CD8-positive, alpha-beta memory T cell (primary cell): ENCODE results near the gene EFHC1. TPM values are rescaled to one million over a fixed set of nuclear protein-coding genes. Genes with fewer than 3 reads are reported as not detected.

Experiments
- CTCF ChIA-PET: fragments of 350-600 bp; sonication (Branson Sonifier 250); formaldehyde crosslinking; loops from one replicate; lab custom pipeline; 2021; ENCODE audit warnings: antibody characterized with exemption; lab: Charles Lee
- POLR2A ChIA-PET: fragments of 350-600 bp; sonication (Branson Sonifier 250); formaldehyde crosslinking; loops from one replicate; lab custom pipeline; 2021; ENCODE audit warnings: antibody characterized with exemption; lab: Charles Lee
- DNase-seq, 5 donors: peaks; one replicate each; pipeline versions ENCODE4 v3.0.0 to v3.0.0-alpha.2; 2020 to 2022; ENCODE audit warnings: mixed read lengths in 1 of 5
- H3K27ac ChIP-seq: one replicate; pipeline ENCODE4 v1.7.0; 2013; ENCODE audit warnings: low read depth, mild to moderate bottlenecking, low read length, moderate library complexity
- H3K27me3 ChIP-seq: 2 replicates; pipeline ENCODE4 v1.7.0; 2013; ENCODE audit warnings: low read length, mild to moderate bottlenecking; ENCODE audit not compliant: insufficient read depth, poor library complexity, severe bottlenecking
- H3K36me3 ChIP-seq: 2 replicates; pipeline ENCODE4 v1.7.0; 2013; ENCODE audit warnings: mild to moderate bottlenecking, low read length, moderate library complexity; ENCODE audit not compliant: insufficient read depth
- H3K4me1 ChIP-seq: 2 replicates; pipeline ENCODE4 v1.7.0; 2013; ENCODE audit warnings: mild to moderate bottlenecking, low read length, moderate library complexity; ENCODE audit not compliant: insufficient read depth
- H3K4me3 ChIP-seq: 2 replicates; pipeline ENCODE4 v1.7.0; 2013; ENCODE audit warnings: mild to moderate bottlenecking, low read length
- H3K9me3 ChIP-seq: 2 replicates; pipeline ENCODE4 v1.7.0; 2013; ENCODE audit warnings: mild to moderate bottlenecking, low read length
- H3K27ac Mint-ChIP-seq, 8 donors: one replicate each; pipeline ENCODE4 v1.8.0; 2020 to 2021; ENCODE audit warnings: mixed read lengths in 8 of 8, mild to moderate bottlenecking in 6 of 8, inconsistent platforms in 3 of 8, moderate library complexity in 3 of 8
- H3K27me3 Mint-ChIP-seq, 2 donors: one replicate each; pipeline ENCODE4 v1.8.0; 2020 to 2021; ENCODE audit warnings: mixed read lengths in 2 of 2, mild to moderate bottlenecking in 1 of 2, moderate library complexity in 1 of 2
- H3K36me3 Mint-ChIP-seq, 3 donors: one replicate each; pipeline ENCODE4 v1.8.0; 2020 to 2021; ENCODE audit warnings: mixed read lengths in 3 of 3, inconsistent platforms in 1 of 3, mild to moderate bottlenecking in 1 of 3
- H3K4me1 Mint-ChIP-seq, 3 donors: one replicate each; pipeline ENCODE4 v1.8.0; 2020 to 2021; ENCODE audit warnings: mixed read lengths in 3 of 3, inconsistent platforms in 1 of 3, mild to moderate bottlenecking in 1 of 3
- H3K4me3 Mint-ChIP-seq, 7 donors: one replicate each; pipeline ENCODE4 v1.8.0; 2020 to 2021; ENCODE audit warnings: mixed read lengths in 7 of 7, mild to moderate bottlenecking in 6 of 7, moderate library complexity in 4 of 7, inconsistent platforms in 2 of 7
- H3K9me3 Mint-ChIP-seq, 5 donors: one replicate each; pipeline ENCODE4 v1.8.0; 2020 to 2022; ENCODE audit warnings: mixed read lengths in 5 of 5, mild to moderate bottlenecking in 3 of 5, moderate library complexity in 2 of 5, inconsistent platforms in 1 of 5
- polyA plus RNA-seq: library from polyadenylated mRNA; unstranded; fragments of 300-500 nt; fragmentation: Illumina TruSeq; gene quantifications from one replicate; pipeline ENCODE4 v1.2.3, GENCODE V29; 2021
- total RNA-seq, 2 experiments: library from RNA; stranded (reverse); gene quantifications; one replicate each; pipeline ENCODE4 v1.2.3, GENCODE V29; 2021

Gene EFHC1
- total and polyA plus RNA-seq, 3 experiments from 2014 or later, result 1.9 to 5.1 (median 2.6) TPM

DNA sequence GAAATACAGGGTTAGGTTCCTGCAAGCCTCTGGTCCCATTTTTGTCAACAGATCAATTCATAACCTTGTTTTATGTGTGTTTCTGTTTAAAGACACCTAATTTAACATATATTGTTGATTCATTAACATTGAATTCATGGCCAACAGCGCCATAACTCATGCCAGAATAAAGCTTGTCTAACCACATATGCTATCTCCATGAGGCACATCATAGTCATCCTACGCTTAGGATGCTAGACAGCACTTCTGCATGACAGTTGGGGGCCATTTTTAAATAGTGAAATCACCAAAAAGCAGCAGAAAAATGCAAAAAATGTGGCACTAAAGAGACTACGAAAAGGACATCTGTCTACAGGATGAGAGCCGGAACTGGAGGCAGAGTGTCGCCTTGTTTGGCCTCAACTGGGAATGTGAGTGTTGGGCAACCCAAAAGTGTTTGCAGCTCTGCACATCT is 118.8 kb downstream of the EFHC1 start:
- no peak for DNase-seq
- no peak overlapping the region for H3K27ac Mint-ChIP-seq
- no peak overlapping the region for H3K4me3 Mint-ChIP-seq
- CTCF ChIA-PET, result no interaction called here
- peaks cover 0 to 12% (median 6%) of the 10 kb centered on the region in 3 donors for H3K36me3 Mint-ChIP-seq
- peaks cover 33% of the 10 kb centered on the region for H3K4me1 ChIP-seq
- no peak overlapping the region for H3K27ac ChIP-seq
- H3K27me3 ChIP-seq, result no peaks in the 10 kb centered on the region
- H3K9me3 Mint-ChIP-seq, result no peaks in the 10 kb centered on the region
- H3K9me3 ChIP-seq, result no peaks in the 10 kb centered on the region
- peaks cover 44 to 60% (median 51%) of the 10 kb centered on the region in 3 donors for H3K4me1 Mint-ChIP-seq
- peaks cover 0 to 4% of the 10 kb centered on the region in 2 donors for H3K27me3 Mint-ChIP-seq
- H3K36me3 ChIP-seq, result no peaks in the 10 kb centered on the region
- H3K4me3 ChIP-seq, result no peak overlapping the region
- POLR2A ChIA-PET, result no interaction called here

DNA sequence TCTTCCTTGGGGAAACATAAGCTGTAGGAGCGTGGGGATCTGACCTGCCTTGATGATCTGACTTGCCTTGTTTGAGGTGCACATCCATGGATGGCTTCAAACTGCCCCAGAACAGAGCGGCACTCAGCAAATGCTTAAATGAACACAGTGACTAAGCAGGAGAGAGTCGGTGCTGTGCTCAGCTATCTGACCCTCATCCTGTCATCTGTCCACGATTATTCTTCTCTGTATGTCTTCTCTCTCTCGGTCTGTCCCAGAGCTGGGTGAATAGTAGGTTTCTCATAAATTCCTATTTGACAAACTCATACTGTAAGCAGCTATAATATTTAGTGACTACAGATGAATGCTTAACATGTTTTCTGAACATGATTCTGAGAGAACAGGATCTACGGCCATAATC is 119.5 kb downstream of the EFHC1 start:
- H3K4me1 ChIP-seq, result peaks cover 33% of the 10 kb centered on the region
- ChIA-PET CTCF (no interaction called here), POLR2A (no interaction called here)
- no peak overlapping the region for H3K27ac ChIP-seq
- no peaks in the 10 kb centered on the region for H3K27me3 ChIP-seq
- Mint-ChIP-seq H3K4me1 (peaks cover 50 to 63% (median 51%) of the 10 kb centered on the region in 3 donors), H3K9me3 (no peaks in the 10 kb centered on the region), H3K27me3 (peaks cover 0 to 1% of the 10 kb centered on the region in 2 donors), H3K36me3 (peaks cover 0 to 12% (median 11%) of the 10 kb centered on the region in 3 donors), H3K27ac (no peak overlapping the region), H3K4me3 (peak overlapping the region in 1 of 7 donors; percentile 27)
- H3K4me3 ChIP-seq, result no peak overlapping the region
- no peak for DNase-seq
- H3K36me3 ChIP-seq, result no peaks in the 10 kb centered on the region
- no peaks in the 10 kb centered on the region for H3K9me3 ChIP-seq

GRCh38 chr6:52540286-52540902 is 120.3 kb downstream of the EFHC1 start:
- DNase-seq, result no peak
- no peak overlapping the region for H3K4me3 ChIP-seq
- Mint-ChIP-seq H3K4me3 (no peak overlapping the region), H3K36me3 (peaks cover 0 to 9% (median 9%) of the 10 kb centered on the region in 3 donors), H3K27me3 (peaks cover 0 to 1% of the 10 kb centered on the region in 2 donors), H3K4me1 (peaks cover 42 to 57% (median 46%) of the 10 kb centered on the region in 3 donors), H3K27ac (peak overlapping the region in 2 of 8 donors; percentile 5 to 17), H3K9me3 (no peaks in the 10 kb centered on the region)
- H3K27ac ChIP-seq, result no peak overlapping the region
- no peaks in the 10 kb centered on the region for H3K27me3 ChIP-seq
- H3K9me3 ChIP-seq, result no peaks in the 10 kb centered on the region
- no peaks in the 10 kb centered on the region for H3K36me3 ChIP-seq
- H3K4me1 ChIP-seq, result peaks cover 33% of the 10 kb centered on the region
- CTCF ChIA-PET, result interaction anchor here (1.0 kb wide), 1 partner anchor 36 kb away, joined by 3 read pairs; the partner anchor contains the start of gene TRAM2
- POLR2A ChIA-PET, result no interaction called here

DNA sequence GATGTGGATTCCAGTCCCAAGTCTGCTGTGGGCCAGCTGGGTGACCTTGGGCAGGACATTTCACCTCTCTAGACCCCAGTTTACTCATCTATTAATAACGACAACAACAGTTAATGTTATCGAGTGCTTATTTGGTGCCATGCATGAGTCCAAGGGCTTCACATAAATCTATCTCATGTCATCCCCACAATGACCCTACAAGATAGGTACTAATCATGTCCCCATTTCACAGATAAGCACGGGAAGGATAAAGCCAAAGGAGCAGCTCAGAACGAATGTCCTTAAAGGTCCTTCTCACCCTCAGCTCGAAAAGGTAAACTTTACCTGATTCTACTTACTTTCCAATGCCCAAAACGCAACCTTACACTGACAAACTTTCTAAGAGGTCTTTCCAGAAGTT is 121.0 kb downstream of the EFHC1 start:
- no peaks in the 10 kb centered on the region for H3K36me3 ChIP-seq
- ChIA-PET POLR2A (no interaction called here), CTCF (interaction anchor here (1.0 kb wide), 1 partner anchor 35 kb away, joined by 3 read pairs; the partner anchor contains the start of gene TRAM2)
- H3K27ac ChIP-seq, result no peak overlapping the region
- H3K4me3 ChIP-seq, result no peak overlapping the region
- Mint-ChIP-seq H3K4me1 (peaks cover 35 to 57% (median 42%) of the 10 kb centered on the region in 3 donors), H3K4me3 (no peak overlapping the region), H3K27ac (no peak overlapping the region), H3K9me3 (no peaks in the 10 kb centered on the region), H3K27me3 (peaks cover 0 to 1% of the 10 kb centered on the region in 2 donors), H3K36me3 (peaks cover 0 to 9% (median 7%) of the 10 kb centered on the region in 3 donors)
- DNase-seq, result no peak
- no peaks in the 10 kb centered on the region for H3K27me3 ChIP-seq
- no peaks in the 10 kb centered on the region for H3K9me3 ChIP-seq
- H3K4me1 ChIP-seq, result peaks cover 26% of the 10 kb centered on the region

DNA sequence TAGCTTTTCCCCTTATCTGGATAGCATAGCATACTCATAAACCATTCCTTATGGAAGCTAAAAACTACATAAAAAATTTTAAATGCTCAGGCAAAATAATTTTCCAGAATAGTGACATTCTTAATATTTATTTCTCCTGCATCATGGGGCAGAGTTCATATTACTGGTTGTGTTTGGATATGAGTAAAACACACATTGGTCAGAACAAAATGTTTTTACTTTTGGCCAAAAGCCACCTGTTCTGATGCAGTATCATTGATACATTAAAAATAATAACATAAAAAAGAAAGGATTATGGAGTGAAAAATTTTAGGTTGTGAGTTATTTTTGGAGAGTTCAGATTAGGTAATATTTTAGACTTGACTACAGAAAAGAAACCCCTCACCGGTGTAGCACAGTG is 123.1 kb downstream of the EFHC1 start:
- Histone ChIP-seq H3K27me3 (no peaks in the 10 kb centered on the region), H3K9me3 (no peaks in the 10 kb centered on the region), H3K4me1 (peaks cover 4% of the 10 kb centered on the region), H3K4me3 (no peak overlapping the region), H3K27ac (no peak overlapping the region), H3K36me3 (no peaks in the 10 kb centered on the region)
- no peak overlapping the region for H3K4me3 Mint-ChIP-seq
- H3K9me3 Mint-ChIP-seq, result no peaks in the 10 kb centered on the region
- CTCF ChIA-PET, result interaction anchor here (1.4 kb wide), 2 partner anchors 9 to 33 kb away, joined by 4 read pairs; no protein-coding TSS in a partner anchor
- POLR2A ChIA-PET, result no interaction called here
- H3K4me1 Mint-ChIP-seq, result peaks cover 31 to 53% (median 36%) of the 10 kb centered on the region in 3 donors
- no peak for DNase-seq
- H3K36me3 Mint-ChIP-seq, result peaks cover 0 to 13% (median 12%) of the 10 kb centered on the region in 3 donors
- H3K27ac Mint-ChIP-seq, result no peak overlapping the region
- H3K27me3 Mint-ChIP-seq, result no peaks in the 10 kb centered on the region

GRCh38 chr6:52543729-52544601 is 123.8 kb downstream of the EFHC1 start:
- H3K4me3 Mint-ChIP-seq, result no peak overlapping the region
- Histone ChIP-seq H3K27ac (no peak overlapping the region), H3K9me3 (no peaks in the 10 kb centered on the region), H3K27me3 (no peaks in the 10 kb centered on the region), H3K4me3 (no peak overlapping the region), H3K36me3 (no peaks in the 10 kb centered on the region), H3K4me1 (no peaks in the 10 kb centered on the region)
- H3K4me1 Mint-ChIP-seq, result peaks cover 26 to 48% (median 31%) of the 10 kb centered on the region in 3 donors
- peaks cover 0 to 16% (median 12%) of the 10 kb centered on the region in 3 donors for H3K36me3 Mint-ChIP-seq
- POLR2A ChIA-PET, result no interaction called here
- H3K9me3 Mint-ChIP-seq, result no peaks in the 10 kb centered on the region
- H3K27me3 Mint-ChIP-seq, result no peaks in the 10 kb centered on the region
- no peak overlapping the region for H3K27ac Mint-ChIP-seq
- no peak for DNase-seq
- CTCF ChIA-PET, result interaction anchor here (1.0 to 1.4 kb wide), 2 partner anchors 8 to 10 kb away, joined by 4 read pairs; no protein-coding TSS in a partner anchor

- Mint-ChIP-seq H3K9me3 (no peaks in the 10 kb centered on the region), H3K27me3 (no peaks in the 10 kb centered on the region)
These were observed 124.7 kb downstream of the EFHC1 start for GRCh38 chr6:52544602-52545405.

More at GRCh38 chr6:52544602-52545405, 124.7 kb downstream of the EFHC1 start:
- Histone ChIP-seq H3K4me1 (no peaks in the 10 kb centered on the region), H3K27ac (no peak overlapping the region), H3K9me3 (no peaks in the 10 kb centered on the region), H3K27me3 (no peaks in the 10 kb centered on the region), H3K36me3 (no peaks in the 10 kb centered on the region), H3K4me3 (no peak overlapping the region)
- DNase-seq, result no peak
- Mint-ChIP-seq H3K4me1 (peaks cover 24 to 44% (median 28%) of the 10 kb centered on the region in 3 donors), H3K27ac (no peak overlapping the region), H3K4me3 (no peak overlapping the region), H3K36me3 (peaks cover 4 to 19% (median 11%) of the 10 kb centered on the region in 3 donors)
- ChIA-PET CTCF (interaction anchor here (1.0 kb wide), 1 partner anchor 9 kb away, joined by 4 read pairs; no protein-coding TSS in a partner anchor), POLR2A (no interaction called here)
